Activated CD4-positive, alpha-beta memory T cell treated with anti-CD3 and anti-CD28 coated beads, Interleukin-2, amount 10 ng/mL, durations not matched to agents 7 days and 5 days (primary cell): ENCODE data around the gene SPOCK1. TPM values are rescaled to one million over a fixed set of nuclear protein-coding genes. Genes with fewer than 3 reads are reported as not detected.

Source experiments
- CTCF ChIA-PET: fragments of 350-600 bp; sonication (Branson Sonifier 250); formaldehyde crosslinking; loops from one replicate; lab custom pipeline; 2021; ENCODE audit warnings: antibody characterized with exemption, inconsistent platforms; lab: Charles Lee
- POLR2A ChIA-PET: fragments of 350-600 bp; sonication (Branson Sonifier 250); formaldehyde crosslinking; loops from one replicate; lab custom pipeline; 2021; ENCODE audit warnings: antibody characterized with exemption; lab: Charles Lee
- DNase-seq: peaks from one replicate; pipeline ENCODE4 v3.0.0-alpha.2; 2020
- H3K27ac Mint-ChIP-seq: one replicate; pipeline ENCODE4 v1.8.0; 2021; ENCODE audit warnings: mild to moderate bottlenecking, mixed read lengths
- H3K27me3 Mint-ChIP-seq: one replicate; pipeline ENCODE4 v1.8.0; 2021; ENCODE audit warnings: mixed read lengths
- H3K36me3 Mint-ChIP-seq: one replicate; pipeline ENCODE4 v1.8.0; 2021; ENCODE audit warnings: low read depth, mixed read lengths
- H3K4me1 Mint-ChIP-seq: one replicate; pipeline ENCODE4 v1.8.0; 2021; ENCODE audit warnings: mixed read lengths
- H3K4me3 Mint-ChIP-seq: one replicate; pipeline ENCODE4 v1.8.0; 2021; ENCODE audit warnings: mild to moderate bottlenecking, mixed read lengths
- H3K9me3 Mint-ChIP-seq: one replicate; pipeline ENCODE4 v1.8.0; 2021; ENCODE audit warnings: mixed read lengths
- total RNA-seq, 2 experiments: library from RNA; stranded (reverse); gene quantifications; one replicate each; pipeline ENCODE4 v1.2.3, GENCODE V29; 2021

The SPOCK1 gene
- total RNA-seq, 2 experiments from 2014 or later = 0.73 to 0.86 TPM

DNA sequence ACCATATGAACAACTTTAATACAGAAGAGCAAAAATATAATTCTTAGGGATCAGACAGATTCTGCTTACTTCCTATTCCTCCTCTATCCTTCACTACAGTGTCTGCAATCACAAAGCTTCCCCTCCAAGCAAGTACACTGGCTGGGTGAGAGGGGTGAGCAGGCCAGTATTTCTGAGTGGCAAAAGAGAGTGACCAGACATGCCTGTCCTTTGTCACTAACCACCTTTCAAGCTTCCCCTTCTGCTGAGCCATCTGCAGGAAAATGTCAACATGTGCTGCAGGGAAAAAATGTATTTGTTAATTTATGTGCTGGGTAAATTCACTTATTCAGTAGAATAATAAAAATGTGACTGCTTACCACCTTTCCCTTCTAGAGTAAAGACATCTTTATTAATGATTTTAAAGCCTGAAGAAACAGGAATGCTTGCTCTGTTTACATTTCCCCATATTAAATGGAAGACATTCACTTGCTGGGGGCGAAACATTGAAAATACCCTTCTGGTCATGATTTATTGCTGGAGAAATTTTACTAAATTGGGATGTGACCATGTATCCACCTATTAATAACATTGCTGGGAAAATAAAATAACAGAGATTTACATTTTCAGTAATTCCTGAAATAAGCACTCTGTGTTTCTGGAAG lies 84.9 kb downstream of the SPOCK1 start:
- no peak for DNase-seq
- Mint-ChIP-seq H3K4me3 (no peak overlapping the region), H3K27ac (no peak overlapping the region), H3K36me3 (no peaks in the 10 kb centered on the region), H3K4me1 (no peaks in the 10 kb centered on the region), H3K27me3 (peaks cover 1% of the 10 kb centered on the region), H3K9me3 (no peaks in the 10 kb centered on the region)
- ChIA-PET CTCF (no interaction called here), POLR2A (no interaction called here)

DNA sequence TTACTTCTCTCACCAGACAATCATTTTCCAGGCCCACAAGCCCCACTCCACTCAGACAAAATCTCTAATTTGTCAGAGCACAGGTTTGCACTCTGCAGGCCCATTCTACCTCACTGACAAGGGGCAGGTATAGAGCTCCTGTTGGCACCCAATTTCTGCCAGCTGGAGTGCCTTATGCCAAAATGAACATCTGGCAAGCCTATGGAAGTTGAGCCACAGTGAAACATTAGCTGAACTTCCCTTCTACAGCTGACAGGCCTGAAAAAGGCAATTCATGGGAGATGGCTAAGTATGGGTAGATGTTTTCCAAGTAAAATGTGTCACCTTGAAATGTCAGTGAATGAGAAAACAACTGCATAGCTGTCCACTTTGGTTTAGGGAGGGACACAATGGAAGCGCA lies 87.0 kb downstream of the SPOCK1 start:
- Mint-ChIP-seq H3K4me3 (no peak overlapping the region), H3K27ac (no peak overlapping the region), H3K36me3 (no peaks in the 10 kb centered on the region), H3K4me1 (no peaks in the 10 kb centered on the region), H3K27me3 (peaks cover 1% of the 10 kb centered on the region), H3K9me3 (no peaks in the 10 kb centered on the region)
- no peak for DNase-seq
- POLR2A ChIA-PET = no interaction called here
- CTCF ChIA-PET = no interaction called here

DNA sequence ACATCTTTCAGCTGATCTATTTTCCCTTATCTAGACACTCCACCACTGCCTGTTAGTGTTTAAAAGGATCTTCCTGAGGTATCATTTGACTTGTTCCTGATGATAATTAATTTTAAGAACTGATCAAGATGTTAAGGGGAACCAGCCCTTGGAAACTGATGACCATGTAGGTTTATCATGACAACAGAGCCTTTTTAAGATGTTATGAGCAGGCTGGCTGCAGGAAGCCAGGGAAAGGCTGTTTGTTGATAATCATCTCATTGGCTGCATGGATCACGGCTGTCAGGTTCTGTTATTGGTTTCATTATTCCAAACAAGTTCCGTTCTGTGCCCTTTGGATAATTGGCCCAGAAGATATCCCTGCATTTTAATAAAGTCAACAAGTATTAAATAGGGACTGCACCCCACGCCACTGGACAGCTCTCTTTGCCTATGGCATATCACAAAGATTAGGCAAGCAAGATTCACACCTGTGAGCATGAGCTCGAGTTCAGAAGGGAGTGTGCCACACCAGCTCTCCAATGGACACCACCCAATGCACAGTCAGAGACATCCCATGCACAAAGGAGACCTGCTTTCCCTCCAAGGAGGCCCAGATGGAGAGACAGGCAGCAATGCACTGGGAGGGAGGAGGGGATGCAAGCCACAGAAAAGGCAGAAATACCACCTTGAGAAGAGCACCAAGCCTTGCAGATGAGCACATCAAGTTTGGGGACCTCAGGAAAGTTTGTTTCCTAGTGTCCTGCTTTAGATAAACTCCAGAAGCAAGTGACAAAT lies 88.7 kb downstream of the SPOCK1 start:
- DNase-seq = no peak
- Mint-ChIP-seq H3K4me1 (no peaks in the 10 kb centered on the region), H3K27ac (no peak overlapping the region), H3K9me3 (no peaks in the 10 kb centered on the region), H3K27me3 (peaks cover 1% of the 10 kb centered on the region), H3K36me3 (no peaks in the 10 kb centered on the region), H3K4me3 (no peak overlapping the region)
- POLR2A ChIA-PET = no interaction called here
- CTCF ChIA-PET = no interaction called here

DNA sequence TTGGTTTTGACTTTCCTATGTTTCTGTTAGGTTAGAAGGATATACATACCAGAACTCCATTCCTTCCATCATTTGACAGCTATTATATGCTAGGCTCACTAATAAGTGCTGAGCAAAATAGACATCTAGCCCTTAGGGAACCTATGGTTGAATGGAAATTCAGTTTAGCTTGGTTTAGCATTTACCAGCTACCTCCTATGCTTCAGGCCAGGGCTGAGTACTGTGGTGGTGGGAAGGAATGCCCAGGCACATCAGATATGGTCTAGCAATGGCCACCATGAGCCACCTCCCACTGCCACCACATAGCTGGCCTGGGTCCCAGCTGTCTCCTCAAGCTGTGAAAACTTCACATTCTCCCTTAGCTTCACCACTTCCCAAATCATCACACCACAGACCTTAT lies 89.4 kb downstream of the SPOCK1 start:
- peaks cover under 1% of the 10 kb centered on the region for H3K27me3 Mint-ChIP-seq
- H3K4me1 Mint-ChIP-seq = no peaks in the 10 kb centered on the region
- no peak for DNase-seq
- ChIA-PET CTCF (no interaction called here), POLR2A (no interaction called here)
- no peak overlapping the region for H3K27ac Mint-ChIP-seq
- no peaks in the 10 kb centered on the region for H3K36me3 Mint-ChIP-seq
- H3K9me3 Mint-ChIP-seq = no peaks in the 10 kb centered on the region
- no peak overlapping the region for H3K4me3 Mint-ChIP-seq

DNA sequence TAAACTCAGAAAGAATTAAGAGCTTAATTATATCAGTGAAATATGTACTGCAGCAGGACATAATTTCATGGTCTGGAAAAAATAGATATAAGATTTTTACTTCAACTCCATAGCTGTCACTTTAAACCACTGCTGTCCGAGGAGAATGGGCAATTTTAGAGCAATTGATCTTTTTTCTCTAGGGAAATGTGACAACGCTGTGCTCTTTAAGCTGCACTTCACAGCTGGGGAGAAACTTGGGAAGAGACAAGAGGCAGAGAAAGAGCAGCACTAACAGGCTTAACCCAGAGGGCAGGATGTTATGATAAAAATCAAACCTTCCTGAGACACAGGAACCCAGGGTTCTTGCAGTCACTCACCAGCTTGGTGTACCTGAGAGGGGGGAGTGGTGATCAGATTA lies 92.0 kb downstream of the SPOCK1 start:
- no peaks in the 10 kb centered on the region for H3K36me3 Mint-ChIP-seq
- peaks cover 9% of the 10 kb centered on the region for H3K4me1 Mint-ChIP-seq
- no peaks in the 10 kb centered on the region for H3K9me3 Mint-ChIP-seq
- DNase-seq = no peak
- H3K27ac Mint-ChIP-seq = no peak overlapping the region
- CTCF ChIA-PET = no interaction called here
- POLR2A ChIA-PET = no interaction called here
- H3K4me3 Mint-ChIP-seq = no peak overlapping the region
- peaks cover 2% of the 10 kb centered on the region for H3K27me3 Mint-ChIP-seq

DNA sequence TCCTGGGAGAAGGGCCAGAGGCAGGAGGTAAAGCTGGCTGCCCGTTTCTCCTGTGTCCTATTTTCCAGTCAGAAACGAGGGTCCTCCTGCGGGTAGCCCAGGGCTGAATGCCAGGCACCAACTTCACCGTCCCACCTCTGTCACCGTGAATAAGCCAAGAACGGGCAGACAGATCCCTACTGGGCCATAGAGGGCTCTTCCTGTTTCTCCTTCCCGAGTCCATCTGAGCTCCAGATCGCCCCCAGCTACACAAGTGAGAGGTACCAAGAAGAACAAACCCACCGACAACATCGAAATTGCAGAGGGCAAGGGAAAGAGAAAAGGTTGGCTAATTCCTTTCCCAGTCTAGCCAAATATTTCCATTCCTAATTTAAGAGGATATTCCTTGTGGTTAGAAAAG lies 93.7 kb downstream of the SPOCK1 start:
- Mint-ChIP-seq H3K9me3 (no peaks in the 10 kb centered on the region), H3K27ac (no peak overlapping the region), H3K4me3 (no peak overlapping the region), H3K27me3 (peaks cover 2% of the 10 kb centered on the region), H3K36me3 (no peaks in the 10 kb centered on the region), H3K4me1 (peaks cover 11% of the 10 kb centered on the region)
- ChIA-PET POLR2A (no interaction called here), CTCF (no interaction called here)
- DNase-seq = no peak

DNA sequence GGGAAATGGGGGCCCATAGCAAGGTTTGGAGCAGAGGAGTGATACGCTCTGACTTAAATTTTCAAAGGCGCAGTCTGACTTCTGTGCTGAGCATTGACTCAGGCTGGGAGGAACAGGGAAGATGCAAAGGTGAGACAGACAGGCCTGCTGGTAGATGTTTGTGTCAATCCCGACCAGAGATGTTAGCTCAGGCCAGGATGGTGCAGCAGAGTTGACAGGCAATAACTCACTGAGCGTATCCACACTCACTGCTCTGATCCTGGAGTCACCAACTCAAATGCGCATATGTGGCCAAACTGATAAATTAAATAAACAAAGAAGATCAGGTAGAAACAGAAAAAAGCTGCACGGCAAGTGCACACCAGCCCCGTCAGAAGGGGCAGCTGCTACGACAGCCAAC lies 95.3 kb downstream of the SPOCK1 start:
- Mint-ChIP-seq H3K27me3 (peaks cover 2% of the 10 kb centered on the region), H3K4me1 (peaks cover 11% of the 10 kb centered on the region), H3K4me3 (no peak overlapping the region), H3K9me3 (no peaks in the 10 kb centered on the region), H3K36me3 (no peaks in the 10 kb centered on the region), H3K27ac (no peak overlapping the region)
- no peak for DNase-seq
- POLR2A ChIA-PET = no interaction called here
- CTCF ChIA-PET = no interaction called here

DNA sequence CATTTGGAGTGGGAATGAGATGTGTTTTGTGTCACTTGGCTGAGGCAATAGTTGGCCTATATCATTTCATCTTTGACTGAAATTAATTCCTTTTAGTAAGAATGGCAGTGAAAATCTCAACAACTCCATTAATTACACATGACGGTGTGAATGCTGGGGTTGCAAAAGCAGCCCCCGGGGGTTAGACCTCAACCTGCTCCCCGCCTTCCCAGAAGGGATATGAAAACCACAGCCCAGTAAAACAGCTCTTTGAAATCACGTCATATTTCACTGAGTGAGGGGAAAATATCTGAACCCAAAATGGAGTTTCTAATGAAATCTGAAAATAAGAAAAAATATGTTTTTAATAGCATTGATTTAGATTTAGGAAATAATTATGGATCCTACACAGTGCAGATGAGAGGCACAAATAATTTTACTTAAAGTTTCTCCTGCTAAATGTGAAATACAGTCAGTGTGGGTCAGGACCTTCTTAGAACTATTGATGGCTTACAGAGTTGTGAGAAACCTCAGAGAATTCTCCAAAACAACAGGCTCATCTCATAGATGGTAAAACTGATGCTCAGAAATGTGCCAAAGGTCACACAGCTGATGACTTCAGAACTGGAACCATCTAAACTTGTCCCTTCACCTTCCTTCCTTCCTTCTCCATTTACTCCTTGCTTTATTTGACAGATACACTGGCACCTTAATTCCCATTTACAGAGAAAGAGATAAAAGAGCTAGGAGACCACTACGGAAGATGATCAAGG lies 96.5 kb downstream of the SPOCK1 start:
- ChIA-PET POLR2A (no interaction called here), CTCF (no interaction called here)
- no peaks in the 10 kb centered on the region for H3K36me3 Mint-ChIP-seq
- H3K27me3 Mint-ChIP-seq = peaks cover 2% of the 10 kb centered on the region
- DNase-seq = no peak
- H3K4me3 Mint-ChIP-seq = no peak overlapping the region
- no peak overlapping the region for H3K27ac Mint-ChIP-seq
- H3K4me1 Mint-ChIP-seq = peaks cover 11% of the 10 kb centered on the region
- no peaks in the 10 kb centered on the region for H3K9me3 Mint-ChIP-seq

DNA sequence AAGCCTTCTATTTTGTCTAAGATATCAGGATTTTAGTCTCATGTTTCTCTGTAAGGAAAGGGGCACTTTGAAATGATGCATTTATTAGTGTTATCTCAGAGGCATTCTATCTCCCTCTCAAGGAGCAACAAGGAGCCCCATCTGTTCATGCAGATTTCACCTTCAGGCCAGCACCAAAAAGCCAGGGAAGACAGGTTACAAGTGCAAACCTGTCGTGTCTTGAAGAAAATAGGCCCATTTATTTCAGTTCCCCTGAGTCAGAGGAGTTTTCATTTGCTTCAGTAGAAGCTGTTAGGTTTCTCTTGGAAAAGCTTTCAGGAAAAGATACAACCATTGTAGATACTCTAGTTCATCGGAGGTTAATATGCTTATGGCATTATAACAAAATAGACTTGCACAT lies 97.2 kb downstream of the SPOCK1 start:
- DNase-seq = no peak
- H3K9me3 Mint-ChIP-seq = no peaks in the 10 kb centered on the region
- CTCF ChIA-PET = no interaction called here
- POLR2A ChIA-PET = no interaction called here
- H3K4me3 Mint-ChIP-seq = no peak overlapping the region
- H3K36me3 Mint-ChIP-seq = no peaks in the 10 kb centered on the region
- H3K27ac Mint-ChIP-seq = no peak overlapping the region
- peaks cover 11% of the 10 kb centered on the region for H3K4me1 Mint-ChIP-seq
- H3K27me3 Mint-ChIP-seq = peaks cover 2% of the 10 kb centered on the region

DNA sequence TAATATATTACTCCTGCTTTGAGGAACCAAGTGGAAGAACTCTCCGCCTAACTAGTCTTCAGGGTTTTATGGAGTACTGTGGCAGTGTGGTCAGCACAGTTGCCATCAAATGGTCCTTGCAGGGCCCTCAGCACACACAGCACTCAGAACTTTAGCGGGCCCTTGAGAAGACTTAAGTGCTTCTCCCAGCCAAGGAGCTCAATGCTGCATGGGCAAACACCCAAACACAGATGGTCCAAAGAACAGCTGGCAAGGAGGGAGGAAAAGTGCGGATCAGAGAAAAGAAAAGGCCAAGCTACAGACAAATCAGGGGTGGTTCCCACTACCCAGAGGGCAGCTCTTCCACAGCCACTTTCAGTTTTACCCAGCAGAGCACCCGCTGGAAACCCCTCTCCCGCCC lies 98.6 kb downstream of the SPOCK1 start:
- DNase-seq = no peak
- Mint-ChIP-seq H3K27ac (no peak overlapping the region), H3K27me3 (peaks cover 2% of the 10 kb centered on the region), H3K36me3 (no peaks in the 10 kb centered on the region), H3K4me3 (no peak overlapping the region), H3K9me3 (no peaks in the 10 kb centered on the region), H3K4me1 (peaks cover 11% of the 10 kb centered on the region)
- ChIA-PET POLR2A (no interaction called here), CTCF (interaction anchor here (0.9 kb wide), 1 partner anchor 80 kb away, joined by 3 read pairs; no protein-coding TSS in a partner anchor)

DNA sequence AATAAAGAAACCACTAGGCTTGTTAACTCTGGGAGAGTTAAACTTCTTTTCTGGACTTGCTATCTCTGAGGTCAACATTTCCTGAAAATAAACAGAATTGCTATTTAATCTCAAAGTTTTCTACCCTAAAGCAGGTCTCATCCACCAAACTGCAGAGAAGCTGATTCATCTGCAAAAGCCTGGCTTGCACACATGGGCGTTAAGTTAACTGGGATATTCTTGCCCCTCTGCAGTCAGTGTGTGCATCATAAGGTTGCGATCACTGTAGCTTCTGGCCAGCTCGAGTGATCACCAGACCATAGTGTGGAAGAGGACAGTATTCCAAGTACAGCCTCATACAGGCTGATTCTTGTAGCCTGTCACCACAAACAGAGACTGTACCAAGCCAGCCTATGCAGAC lies 99.2 kb downstream of the SPOCK1 start:
- CTCF ChIA-PET = interaction anchor here (0.9 kb wide), 1 partner anchor 80 kb away, joined by 3 read pairs; no protein-coding TSS in a partner anchor
- H3K4me3 Mint-ChIP-seq = no peak overlapping the region
- no peak overlapping the region for H3K27ac Mint-ChIP-seq
- H3K27me3 Mint-ChIP-seq = peaks cover 2% of the 10 kb centered on the region
- no peak for DNase-seq
- no peaks in the 10 kb centered on the region for H3K36me3 Mint-ChIP-seq
- H3K4me1 Mint-ChIP-seq = peaks cover 11% of the 10 kb centered on the region
- no peaks in the 10 kb centered on the region for H3K9me3 Mint-ChIP-seq
- POLR2A ChIA-PET = no interaction called here

DNA sequence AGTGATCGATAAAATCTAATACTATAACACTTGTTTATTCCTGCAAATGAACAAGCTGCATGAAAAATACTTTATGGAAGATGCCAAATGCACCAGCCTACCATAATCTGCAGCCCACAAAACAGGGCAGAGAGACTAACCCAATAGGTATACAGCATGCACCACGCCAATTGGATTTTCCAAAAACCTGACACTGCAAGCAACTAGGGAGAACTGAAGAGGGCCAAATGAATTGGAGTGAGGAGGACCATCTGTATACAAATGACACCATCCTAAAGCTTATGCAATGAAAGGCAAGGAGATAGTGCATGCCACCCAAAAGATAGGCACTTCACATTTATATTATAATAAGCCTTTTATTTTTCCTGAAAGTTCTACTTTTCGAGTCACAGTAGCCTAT lies 100.4 kb downstream of the SPOCK1 start:
- Mint-ChIP-seq H3K4me1 (peaks cover 11% of the 10 kb centered on the region), H3K36me3 (no peaks in the 10 kb centered on the region), H3K27me3 (peaks cover 2% of the 10 kb centered on the region), H3K27ac (no peak overlapping the region), H3K4me3 (no peak overlapping the region), H3K9me3 (no peaks in the 10 kb centered on the region)
- no peak for DNase-seq
- ChIA-PET CTCF (no interaction called here), POLR2A (no interaction called here)

DNA sequence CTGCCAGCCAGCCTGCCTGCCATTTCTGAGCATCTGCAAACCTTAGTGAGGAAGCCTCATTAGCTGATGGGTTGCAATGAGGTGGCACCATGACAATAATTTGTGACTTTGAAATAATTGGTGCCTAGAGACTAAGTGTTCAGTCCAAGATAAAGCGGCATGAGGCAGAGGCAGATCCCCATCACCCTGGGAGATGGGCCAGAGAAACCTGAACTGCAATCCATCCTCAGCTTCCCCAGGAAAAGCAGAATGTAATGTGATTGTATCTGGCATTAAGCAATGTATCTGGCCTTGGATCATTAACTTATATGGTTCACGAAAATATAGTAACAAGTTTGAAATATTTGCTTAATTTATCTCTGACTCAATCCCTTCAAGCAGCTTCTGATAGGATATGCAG lies 101.0 kb downstream of the SPOCK1 start:
- no peak overlapping the region for H3K27ac Mint-ChIP-seq
- POLR2A ChIA-PET = no interaction called here
- CTCF ChIA-PET = interaction anchor here (0.5 kb wide), 1 partner anchor 825 kb away, joined by 3 read pairs; no protein-coding TSS in a partner anchor
- DNase-seq = no peak
- no peak overlapping the region for H3K4me3 Mint-ChIP-seq
- H3K27me3 Mint-ChIP-seq = no peaks in the 10 kb centered on the region
- peaks cover 6% of the 10 kb centered on the region for H3K4me1 Mint-ChIP-seq
- no peaks in the 10 kb centered on the region for H3K9me3 Mint-ChIP-seq
- no peaks in the 10 kb centered on the region for H3K36me3 Mint-ChIP-seq
